ENCODE measurements around the gene STOML2. TPM values are rescaled to one million over a fixed set of nuclear protein-coding genes. Genes with fewer than 3 reads are reported as not detected.
A peak's percentile ranks its signal among the peaks of the same experiment; 100 is the strongest.

STOML2 gene
- total and polyA plus RNA-seq, 2 donors (not counting 1 experiment from before 2014, with no cell fraction given) = 58.9 to 64.6 TPM

DNA sequence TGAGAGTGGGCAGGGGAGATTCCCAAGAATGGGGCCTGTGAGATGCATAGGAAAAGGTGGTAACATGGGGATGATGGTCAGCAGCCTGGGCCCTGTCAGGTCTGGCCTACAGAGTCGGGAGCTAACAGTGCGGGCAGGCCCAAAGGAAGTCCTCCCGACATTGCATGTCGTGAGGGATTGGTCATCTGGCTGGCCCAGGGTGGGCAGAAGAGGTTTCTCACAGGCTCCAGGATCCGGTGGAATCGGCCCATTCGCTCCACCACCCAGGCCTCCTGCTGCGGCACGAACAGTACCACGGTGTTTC is 514 bp downstream of the STOML2 start:
- ATAC-seq (ENCODE audit: low read depth) = no peak
- ChIA-PET POLR2A (interaction anchor here (1.0 to 2.7 kb wide), 4 partner anchors 9 to 31 kb away, joined by 5 to 15 read pairs (median 12); partner anchors contain the start of genes ATOSB, FANCG and VCP), CTCF (interaction anchor here (1.3 to 2.5 kb wide), 5 partner anchors 9 to 203 kb away, joined by 5 to 22 read pairs (median 9); partner anchors contain the start of genes ATOSB and FANCG)
- Mint-ChIP-seq H3K27ac (peak overlapping the region; percentile 97), H3K4me3 (peak overlapping the region; percentile 86), H3K9me3 (ENCODE audit: insufficient read depth) (no peaks in the 10 kb centered on the region), H3K4me1 (peaks cover 32% of the 10 kb centered on the region), H3K27me3 (no peaks in the 10 kb centered on the region)
- Histone ChIP-seq H3K27ac (ENCODE audit: low read length in 2 of 2) (peak overlapping the region; percentile 86 to 96), H4K20me1 (ENCODE audit: control insufficient read depth, insufficient read depth, low read length, poor library complexity, severe bottlenecking) (no peaks in the 10 kb centered on the region), H3K9me3 (ENCODE audit: control extremely low read depth in 1 of 3, control insufficient read depth in 2 of 3, insufficient read depth in 1 of 3, low read length in 2 of 3) (no peaks in the 10 kb centered on the region), H3K4me2 (replicated peaks; ENCODE audit: low read depth, low read length, poor library complexity, severe bottlenecking) (peak overlapping the region; percentile 84), H3K4me3 (ENCODE audit: control extremely low read depth in 1 of 5, extremely low read depth in 1 of 5, insufficient read depth in 1 of 5, low read depth in 2 of 5, low read length in 4 of 5) (peak overlapping the region; percentile 61 to 94 (median 88)), H3K79me2 (ENCODE audit: control insufficient read depth, insufficient read depth, low read length) (peaks cover 16% of the 10 kb centered on the region), H3K27me3 (replicated peaks in 1 of 4; ENCODE audit: control extremely low read depth in 1 of 4, control insufficient read depth in 3 of 4, insufficient read depth in 4 of 4, low read length in 3 of 4) (no peaks in the 10 kb centered on the region), H3K4me1 (ENCODE audit: control insufficient read depth in 2 of 2, insufficient read depth in 2 of 2, low read length in 2 of 2) (peaks cover 13 to 22% of the 10 kb centered on the region in 2 donors), H3K9ac (ENCODE audit: low read length) (peak overlapping the region; percentile 86), H2AFZ (ENCODE audit: insufficient read depth, low read depth, low read length, poor library complexity, severe bottlenecking) (peak overlapping the region; percentile 86), H3K36me3 (replicated peaks in 1 of 2; ENCODE audit: control extremely low read depth in 1 of 2, control insufficient read depth in 1 of 2, extremely low read depth in 1 of 2, insufficient read depth in 2 of 2, low read length in 1 of 2) (peaks cover 0 to 26% of the 10 kb centered on the region in 2 experiments)
- intact Hi-C loops (cut with micrococcal nuclease) = loop anchor here (2.0 kb wide), 2 partner anchors 58 to 630 kb away; partner anchors contain the start of genes CREB3 and TLN1
- TF ChIP-seq EZH2 (IDR thresholded peaks at IDR 0.05; ENCODE audit: borderline replicate concordance, insufficient read depth, low read depth, low read length, poor library complexity, severe bottlenecking) = no peak
- TF ChIP-seq, protein P1, sequence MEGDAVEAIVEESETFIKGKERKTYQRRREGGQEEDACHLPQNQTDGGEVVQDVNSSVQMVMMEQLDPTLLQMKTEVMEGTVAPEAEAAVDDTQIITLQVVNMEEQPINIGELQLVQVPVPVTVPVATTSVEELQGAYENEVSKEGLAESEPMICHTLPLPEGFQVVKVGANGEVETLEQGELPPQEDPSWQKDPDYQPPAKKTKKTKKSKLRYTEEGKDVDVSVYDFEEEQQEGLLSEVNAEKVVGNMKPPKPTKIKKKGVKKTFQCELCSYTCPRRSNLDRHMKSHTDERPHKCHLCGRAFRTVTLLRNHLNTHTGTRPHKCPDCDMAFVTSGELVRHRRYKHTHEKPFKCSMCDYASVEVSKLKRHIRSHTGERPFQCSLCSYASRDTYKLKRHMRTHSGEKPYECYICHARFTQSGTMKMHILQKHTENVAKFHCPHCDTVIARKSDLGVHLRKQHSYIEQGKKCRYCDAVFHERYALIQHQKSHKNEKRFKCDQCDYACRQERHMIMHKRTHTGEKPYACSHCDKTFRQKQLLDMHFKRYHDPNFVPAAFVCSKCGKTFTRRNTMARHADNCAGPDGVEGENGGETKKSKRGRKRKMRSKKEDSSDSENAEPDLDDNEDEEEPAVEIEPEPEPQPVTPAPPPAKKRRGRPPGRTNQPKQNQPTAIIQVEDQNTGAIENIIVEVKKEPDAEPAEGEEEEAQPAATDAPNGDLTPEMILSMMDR (IDR thresholded peaks at IDR 0.05) = no peak
- no peak for DNase-seq
- 5% methylated on average over 10 of the region's 10 CpGs for WGBS (ENCODE audit: insufficient coverage)

DNA sequence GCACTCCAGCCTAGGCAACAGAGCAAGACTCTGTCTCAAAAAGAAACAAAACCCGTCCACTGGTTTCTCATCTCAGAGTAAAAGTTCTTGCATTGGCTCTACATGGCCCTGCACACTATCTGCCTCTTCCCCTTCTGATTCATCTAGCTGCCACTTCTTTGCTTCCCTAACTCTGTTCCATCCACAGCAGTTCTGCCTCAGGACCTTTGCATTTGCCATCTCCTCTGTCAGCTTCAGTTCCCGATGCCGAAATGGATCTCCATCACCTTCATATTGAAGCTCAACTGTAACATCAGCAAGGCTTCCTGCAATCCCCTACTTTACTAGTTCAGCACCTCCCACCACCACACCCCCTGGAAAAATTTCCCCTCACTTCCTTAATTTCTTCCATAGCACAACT is 5.4 kb downstream of the STOML2 start:
- Histone ChIP-seq H3K4me1 (ENCODE audit: control insufficient read depth in 2 of 2, insufficient read depth in 2 of 2, low read length in 2 of 2) (peaks cover 15 to 29% of the 10 kb centered on the region in 2 donors), H4K20me1 (ENCODE audit: control insufficient read depth, insufficient read depth, low read length, poor library complexity, severe bottlenecking) (no peaks in the 10 kb centered on the region), H3K79me2 (ENCODE audit: control insufficient read depth, insufficient read depth, low read length) (peaks cover 16% of the 10 kb centered on the region), H2AFZ (ENCODE audit: insufficient read depth, low read depth, low read length, poor library complexity, severe bottlenecking) (no peak overlapping the region), H3K9ac (ENCODE audit: low read length) (no peak overlapping the region), H3K4me3 (ENCODE audit: control extremely low read depth in 1 of 5, extremely low read depth in 1 of 5, insufficient read depth in 1 of 5, low read depth in 2 of 5, low read length in 4 of 5) (no peak overlapping the region), H3K27me3 (replicated peaks in 1 of 4; ENCODE audit: control extremely low read depth in 1 of 4, control insufficient read depth in 3 of 4, insufficient read depth in 4 of 4, low read length in 3 of 4) (no peaks in the 10 kb centered on the region), H3K9me3 (ENCODE audit: control extremely low read depth in 1 of 3, control insufficient read depth in 2 of 3, insufficient read depth in 1 of 3, low read length in 2 of 3) (no peaks in the 10 kb centered on the region), H3K36me3 (replicated peaks in 1 of 2; ENCODE audit: control extremely low read depth in 1 of 2, control insufficient read depth in 1 of 2, extremely low read depth in 1 of 2, insufficient read depth in 2 of 2, low read length in 1 of 2) (peaks cover 0 to 46% of the 10 kb centered on the region in 2 experiments), H3K27ac (ENCODE audit: low read length in 2 of 2) (no peak overlapping the region), H3K4me2 (replicated peaks; ENCODE audit: low read depth, low read length, poor library complexity, severe bottlenecking) (no peak overlapping the region)
- no peak for TF ChIP-seq EZH2 (IDR thresholded peaks at IDR 0.05; ENCODE audit: borderline replicate concordance, insufficient read depth, low read depth, low read length, poor library complexity, severe bottlenecking)
- TF ChIP-seq, protein P1 (IDR thresholded peaks at IDR 0.05) = no peak
- POLR2A ChIA-PET = interaction anchor here (0.8 kb wide), 1 partner anchor 717 kb away, joined by 3 read pairs; no protein-coding TSS in a partner anchor
- CTCF ChIA-PET = interaction anchor here (0.8 to 4.1 kb wide), 7 partner anchors 13 to 379 kb away, joined by 3 to 61 read pairs (median 18); partner anchors contain the start of genes FANCG and VCP
- H3K9me3 Mint-ChIP-seq (ENCODE audit: insufficient read depth) = no peaks in the 10 kb centered on the region
- H3K27ac Mint-ChIP-seq = peak overlapping the region; percentile 79
- H3K27me3 Mint-ChIP-seq = no peaks in the 10 kb centered on the region
- H3K4me3 Mint-ChIP-seq = peak overlapping the region; percentile 61
- DNase-seq (no peak), ATAC-seq (ENCODE audit: low read depth) (no peak)
- 88% methylated on average over 2 of the region's 3 CpGs for WGBS (ENCODE audit: insufficient coverage)
- peaks cover 46% of the 10 kb centered on the region for H3K4me1 Mint-ChIP-seq
- intact Hi-C loops (cut with micrococcal nuclease) = loop anchor here (5.0 kb wide), 1 partner anchor 720 kb away; the partner anchor contains the start of gene MYORG
